GM10847 (cell line): Measurements from ENCODE around the gene SRGAP1.

Experiments used
- POLR2A ChIP-seq: IDR thresholded peaks from 2 replicates; pipeline ENCODE4 v1.6.1; 2011; ENCODE audit not compliant: insufficient read length; ENCODE audit errors: extremely low read depth

Gene SRGAP1

DNA sequence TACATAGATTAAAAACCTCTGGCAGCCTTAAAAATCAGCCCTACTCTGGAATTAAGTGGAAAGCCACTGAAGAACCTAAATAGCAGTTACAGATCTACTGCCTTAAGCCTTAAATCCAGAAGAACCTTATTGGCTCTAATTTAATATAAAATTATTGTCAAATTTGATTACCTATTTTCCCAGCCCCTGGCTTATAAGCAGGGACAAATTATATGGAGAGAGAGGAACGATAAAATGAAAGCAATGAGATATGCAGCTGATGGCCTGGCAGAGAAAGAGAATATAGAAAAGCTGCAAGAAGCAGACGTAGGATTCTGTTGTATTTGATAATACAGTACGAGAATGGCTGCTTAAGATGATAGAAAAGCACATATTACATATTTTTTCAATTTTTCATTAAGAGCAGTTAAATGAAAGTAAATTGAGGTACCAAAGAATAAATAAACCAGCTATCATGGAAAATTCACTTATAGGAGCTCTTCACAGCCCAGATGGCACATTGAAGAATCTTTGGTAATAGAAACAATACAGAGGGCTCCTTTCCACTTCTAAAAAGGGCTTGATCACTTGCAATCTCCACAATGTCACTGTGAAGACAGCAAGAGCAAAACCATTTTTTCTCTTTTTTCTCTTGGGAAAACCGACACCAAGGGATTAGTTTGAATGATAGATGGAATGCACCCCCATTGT, 248.2 kb downstream of the SRGAP1 start:
- no peak for TF ChIP-seq POLR2A

DNA sequence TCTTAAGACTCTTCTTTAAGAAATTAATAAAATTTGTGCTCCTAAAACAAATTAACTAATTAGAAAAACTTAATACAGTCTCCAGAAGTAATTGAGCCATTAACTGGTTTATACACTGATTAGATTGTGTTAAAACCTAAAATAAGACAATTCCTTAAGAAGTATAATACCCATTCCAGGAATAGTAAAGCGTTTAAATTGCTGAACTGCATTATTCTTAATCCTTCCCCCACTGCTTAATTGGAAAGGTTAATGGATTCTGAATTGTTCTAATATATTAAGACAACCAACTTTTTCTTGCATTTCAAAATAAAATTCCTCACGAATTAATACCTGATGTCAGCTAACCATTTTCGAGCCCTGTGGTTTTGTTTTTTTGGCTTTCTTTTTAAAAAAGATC, 249.2 kb downstream of the SRGAP1 start:
- no peak for TF ChIP-seq POLR2A

DNA sequence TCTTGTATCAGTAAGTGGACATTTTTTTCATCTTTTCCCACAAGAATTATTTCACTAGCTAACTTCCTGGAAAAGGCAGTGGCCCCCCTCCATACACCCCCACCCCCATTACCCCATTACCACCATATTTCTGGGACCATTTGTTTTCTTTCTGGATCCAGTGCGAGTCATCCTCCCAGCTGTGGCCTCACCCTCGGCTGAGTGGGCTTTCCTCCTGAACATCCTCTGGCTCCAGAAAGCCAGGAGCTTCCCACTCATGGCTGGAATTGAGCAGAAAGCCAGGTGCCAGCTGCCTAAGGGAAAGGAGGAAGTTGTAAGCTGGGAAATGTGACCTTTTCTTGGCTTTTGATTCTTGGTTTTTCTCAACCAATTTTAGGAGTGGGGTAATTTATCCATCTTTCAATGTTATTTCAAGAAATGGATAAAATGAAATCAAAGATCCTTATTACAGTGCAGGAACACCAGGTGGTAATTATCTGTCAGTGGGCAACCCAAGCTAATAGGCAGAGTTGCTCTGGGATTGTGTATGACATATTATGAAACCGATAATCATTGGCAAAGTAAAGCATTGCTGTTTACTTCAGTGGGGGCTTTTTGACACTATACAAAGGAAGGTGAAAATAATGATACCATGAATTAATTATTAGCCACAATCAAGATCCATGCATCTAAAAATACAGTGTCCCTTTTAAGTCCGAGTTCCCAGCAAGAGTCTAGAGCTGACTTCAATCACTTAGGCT, 253.0 kb downstream of the SRGAP1 start:
- TF ChIP-seq POLR2A, result no peak

DNA sequence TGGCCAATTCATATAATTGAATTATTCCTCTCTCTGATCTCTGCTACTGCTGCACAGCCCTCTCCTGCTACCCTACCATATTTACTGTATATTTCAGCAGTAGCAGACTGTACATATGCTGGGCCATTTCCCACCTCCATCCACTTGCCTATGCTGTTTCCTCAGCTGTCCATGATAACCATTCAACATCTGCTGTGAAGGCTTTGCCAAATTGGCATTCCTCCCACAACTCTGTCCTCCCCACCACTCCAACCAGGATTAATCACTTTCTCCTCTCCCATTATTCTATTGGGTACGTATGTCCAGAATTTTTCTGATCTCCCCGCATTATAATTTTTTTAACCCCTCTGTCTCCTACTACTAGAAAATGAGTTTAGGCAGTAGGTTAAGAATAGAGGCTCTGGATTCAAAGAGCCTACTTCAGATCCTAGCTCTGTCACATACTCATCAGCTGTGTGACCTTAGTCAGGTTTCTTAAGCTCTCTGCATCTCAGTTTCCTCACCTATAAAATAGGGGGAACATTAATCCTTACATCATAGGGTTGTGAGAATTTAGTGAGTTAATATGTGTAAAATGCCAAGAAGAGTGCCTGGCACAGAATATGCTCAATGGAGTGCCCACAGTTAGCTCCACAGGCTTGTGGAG, 254.3 kb downstream of the SRGAP1 start:
- TF ChIP-seq POLR2A, result no peak

DNA sequence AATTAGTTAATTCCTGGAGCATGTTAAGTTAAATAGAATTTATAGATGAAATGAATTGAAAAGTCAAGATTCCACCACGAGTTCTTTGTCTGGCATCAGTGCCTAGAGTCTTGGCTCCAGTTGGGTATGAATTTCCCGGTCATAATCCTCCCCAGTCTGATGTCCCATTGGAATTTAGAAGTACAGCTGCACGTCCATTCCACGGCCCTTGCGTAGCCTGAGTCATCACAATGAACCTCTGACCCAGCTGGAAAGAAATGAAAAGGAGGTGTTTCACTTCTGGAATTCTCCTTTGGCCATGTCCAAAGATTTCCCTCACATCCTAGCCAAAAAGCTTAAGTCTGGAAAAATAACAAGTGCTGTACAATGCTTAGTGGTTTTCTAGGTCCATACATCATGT, 254.9 kb downstream of the SRGAP1 start:
- TF ChIP-seq POLR2A, result no peak

DNA sequence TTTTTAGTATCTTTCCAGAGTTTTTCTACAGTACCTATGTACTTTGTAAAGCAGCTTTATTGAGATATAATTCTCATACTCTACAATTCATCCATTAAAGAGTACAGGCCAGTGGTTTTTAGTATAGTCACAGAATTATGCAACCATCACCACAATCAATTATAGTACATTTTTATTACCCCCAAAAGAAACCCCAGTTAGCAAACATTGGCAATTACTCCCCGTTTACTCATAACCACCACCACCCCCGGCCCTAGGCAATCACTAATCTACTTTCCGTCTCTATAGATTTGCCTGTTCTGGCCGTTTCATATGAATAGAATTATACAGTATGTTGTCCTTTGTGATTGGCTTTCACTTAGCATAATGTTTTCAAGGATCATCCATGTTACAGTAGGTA, 257.8 kb downstream of the SRGAP1 start:
- TF ChIP-seq POLR2A, result no peak

DNA sequence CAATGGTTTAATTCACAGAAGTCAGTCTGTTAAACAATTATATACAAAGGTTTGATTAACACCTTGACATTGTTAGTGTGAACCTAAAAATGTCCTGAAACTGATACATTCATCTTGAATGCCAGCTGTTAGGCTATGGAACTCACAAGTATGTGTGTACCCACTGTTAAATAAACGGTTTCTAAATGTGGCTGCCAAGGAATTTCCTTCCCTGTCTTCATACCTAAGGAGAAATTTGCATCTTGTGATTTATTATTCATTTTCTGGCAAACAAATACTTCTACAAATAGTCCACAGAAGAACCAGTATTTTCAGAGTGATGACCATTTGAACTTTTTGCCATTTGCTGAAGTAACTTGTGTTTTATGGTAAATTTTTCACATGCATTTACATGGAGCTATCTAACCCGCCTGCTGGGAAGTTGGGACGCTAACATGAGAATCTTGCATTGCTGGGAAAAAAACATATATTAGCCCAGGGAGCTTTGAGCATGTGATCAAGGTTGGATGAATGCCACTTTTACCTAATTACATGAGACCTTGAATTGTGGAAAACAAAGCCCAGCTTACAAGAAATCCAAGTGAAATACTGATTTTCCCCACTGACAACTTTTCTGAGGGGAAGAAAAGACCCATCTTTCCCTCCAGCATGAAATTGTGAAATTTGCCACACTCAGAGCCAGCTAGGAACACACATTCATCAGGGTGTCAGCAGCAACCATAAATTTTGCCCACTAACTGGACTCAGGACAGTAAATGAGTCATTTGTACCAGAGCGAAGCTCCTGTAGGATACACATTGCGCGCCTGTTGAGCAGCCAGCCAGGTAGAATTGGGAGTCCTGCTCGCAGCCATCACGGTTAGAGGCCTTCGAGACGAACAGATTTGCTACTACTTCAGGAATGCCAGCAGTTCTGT, 259.6 kb downstream of the SRGAP1 start:
- no peak for TF ChIP-seq POLR2A

DNA sequence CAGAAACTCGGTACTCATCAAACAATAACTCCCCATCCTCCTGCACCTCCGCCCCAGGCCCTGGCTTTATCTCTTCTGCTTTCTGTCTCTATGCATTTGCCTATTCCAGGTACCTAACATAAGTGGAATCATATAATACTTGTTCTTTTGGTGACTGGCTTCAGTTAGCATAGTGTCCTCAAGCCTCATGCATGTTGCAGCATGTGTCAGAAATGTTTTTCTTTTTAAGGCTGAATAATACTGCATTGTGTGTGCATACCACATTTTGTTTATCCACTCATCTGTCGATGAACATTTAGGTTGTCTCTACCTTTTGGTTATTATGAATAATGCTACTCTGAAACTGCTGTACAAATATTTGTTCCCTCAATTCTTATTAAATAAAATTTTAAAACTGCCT, 260.5 kb downstream of the SRGAP1 start:
- no peak for TF ChIP-seq POLR2A

DNA sequence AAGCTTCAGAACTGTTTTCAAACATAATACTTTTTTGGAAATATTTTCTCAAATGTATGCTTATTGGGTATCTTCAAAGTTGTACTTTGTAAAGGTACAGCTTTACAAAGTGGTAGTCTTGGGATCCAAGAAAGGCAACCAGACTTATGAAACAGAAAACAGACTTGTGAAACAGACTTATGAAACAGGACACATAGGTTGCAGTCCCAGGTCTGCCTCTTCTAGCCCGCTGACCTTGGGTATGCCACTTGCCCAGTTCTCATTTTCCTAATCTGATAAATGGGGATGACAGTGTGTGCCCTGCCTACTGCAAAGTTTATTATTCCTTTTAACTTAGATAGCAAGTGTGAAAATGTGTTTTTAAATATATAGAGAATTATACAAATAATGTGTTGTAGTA, 263.3 kb downstream of the SRGAP1 start:
- no peak for TF ChIP-seq POLR2A

DNA sequence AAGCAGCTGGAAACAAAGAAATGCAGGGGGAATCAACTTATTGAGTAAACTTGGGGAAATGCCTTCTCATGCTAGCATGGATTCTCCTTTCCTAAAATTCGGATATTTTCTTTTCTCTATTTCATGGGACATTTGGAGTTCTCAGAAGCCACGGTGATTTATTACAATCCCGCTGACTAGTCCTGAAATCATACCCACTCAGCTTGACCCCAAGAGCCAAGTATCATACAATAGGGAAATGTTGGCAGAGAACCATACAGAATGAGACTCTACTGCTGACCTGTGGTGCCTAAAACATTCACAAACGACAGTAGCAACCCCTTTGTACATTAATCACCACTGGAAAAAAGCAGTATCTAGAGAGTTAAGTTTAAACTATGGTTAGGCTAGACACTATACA, 265.2 kb downstream of the SRGAP1 start:
- TF ChIP-seq POLR2A, result no peak

DNA sequence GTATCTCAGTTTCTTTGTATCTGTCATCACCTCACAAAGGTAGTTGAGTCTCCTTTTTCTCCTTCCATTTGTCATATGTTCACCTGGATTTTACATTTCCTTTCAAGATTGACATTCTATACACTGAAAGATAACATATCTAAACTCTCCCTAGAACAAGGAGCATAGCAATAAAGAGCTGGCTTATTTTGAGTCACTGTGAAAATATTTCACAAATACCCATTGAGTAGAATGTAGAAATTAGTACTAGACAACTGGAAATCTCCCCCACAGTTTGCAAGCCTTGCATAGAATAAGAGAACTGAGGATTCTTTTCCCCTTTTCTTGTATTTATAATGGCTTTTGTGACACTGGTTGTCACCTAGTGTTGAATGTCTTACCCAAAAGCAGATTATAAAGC, 266.4 kb downstream of the SRGAP1 start:
- TF ChIP-seq POLR2A, result no peak

DNA sequence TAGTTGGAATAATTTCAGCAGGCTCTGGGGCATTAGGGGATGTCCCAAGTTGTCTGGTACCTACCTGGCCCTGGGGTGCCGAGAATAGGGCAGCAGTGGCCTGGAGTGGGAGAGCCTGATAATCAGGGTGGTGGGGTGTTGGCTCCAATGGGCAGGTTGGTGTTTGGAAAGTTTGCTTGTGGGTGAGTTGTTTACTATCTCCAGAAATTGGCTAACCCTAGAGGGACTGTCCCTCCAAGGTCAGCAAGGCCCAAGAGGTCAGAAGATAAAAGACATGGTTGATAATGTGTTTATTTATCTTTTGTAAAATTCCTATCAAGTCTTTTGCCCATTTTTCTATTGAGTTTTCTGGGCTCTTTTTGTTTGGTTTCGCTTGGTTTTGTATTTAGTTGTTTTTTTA, 272.5 kb downstream of the SRGAP1 start:
- TF ChIP-seq POLR2A, result no peak

DNA sequence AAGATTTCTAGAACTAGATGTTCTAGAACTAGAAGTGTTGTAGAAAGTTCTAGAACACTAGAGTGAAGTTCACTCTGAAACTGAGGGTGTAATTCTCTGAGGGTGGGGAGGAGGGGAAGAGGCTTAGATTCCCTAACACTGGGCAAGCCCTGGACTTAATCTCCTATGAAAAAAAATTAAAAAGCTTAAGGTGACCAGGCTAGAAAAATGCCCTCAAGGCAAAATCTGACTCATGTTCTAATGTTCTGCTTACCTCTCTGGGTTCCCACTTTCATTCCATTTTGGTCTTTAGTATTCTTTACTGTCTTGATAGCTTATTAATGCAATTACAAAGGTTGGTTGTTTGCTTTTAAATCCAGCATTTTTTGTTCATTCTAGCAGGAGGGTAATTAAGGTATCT, 276.1 kb downstream of the SRGAP1 start:
- no peak for TF ChIP-seq POLR2A

DNA sequence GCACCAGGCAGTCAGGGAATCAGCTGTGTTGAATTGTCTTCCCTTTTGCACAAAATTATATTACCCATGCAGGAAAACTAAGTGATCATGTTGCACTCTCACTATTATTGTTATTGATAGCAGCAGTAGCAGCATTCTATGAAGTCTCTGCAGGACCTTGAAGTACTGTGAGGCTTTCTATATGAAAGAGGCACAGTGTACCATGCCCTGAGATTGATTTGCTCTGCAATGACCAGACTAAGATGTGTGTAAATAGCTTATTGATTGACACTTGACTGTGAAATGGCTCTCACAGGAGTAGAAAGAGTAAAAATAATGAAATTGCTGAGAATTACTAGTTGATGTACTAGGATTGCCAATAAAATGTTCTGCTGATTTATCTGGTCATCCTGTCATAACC, 277.7 kb downstream of the SRGAP1 start:
- no peak for TF ChIP-seq POLR2A

DNA sequence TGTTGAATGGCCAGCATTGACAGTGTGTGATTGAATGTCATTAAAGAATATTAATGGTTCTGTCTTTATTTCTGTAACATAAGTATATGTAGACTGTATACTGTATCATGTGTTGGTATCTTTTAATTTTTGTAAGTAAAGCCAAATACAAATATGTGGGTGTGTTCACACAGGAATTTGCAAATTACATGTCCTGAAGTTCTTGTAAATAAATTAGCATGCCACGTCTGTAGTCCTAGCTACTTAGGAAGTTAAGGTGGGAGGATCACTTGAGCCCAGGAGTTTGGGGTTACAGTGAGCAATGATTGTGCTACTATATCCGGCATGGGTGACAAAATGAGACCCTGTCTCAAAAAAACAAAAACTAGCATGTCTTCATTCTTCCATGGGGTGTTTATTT, 278.5 kb downstream of the SRGAP1 start:
- no peak for TF ChIP-seq POLR2A
